ENCODE measurements around the gene RNASEH2A. TPM values are rescaled to one million over a fixed set of nuclear protein-coding genes. Genes with fewer than 3 reads are reported as not detected.

Gene RNASEH2A
- total RNA-seq, 4 donors from 2014 or later = 3.6 to 7.5 (median 5.1) TPM

- no peak for TF ChIP-seq CTCF (IDR thresholded peaks at IDR 0.05; ENCODE audit: low read depth)
These were observed 34.0 kb downstream of the RNASEH2A start for GRCh38 chr19:12840091-12841079.

GRCh38 chr19:12841094-12841493 lies 34.7 kb downstream of the RNASEH2A start:
- no peak for TF ChIP-seq CTCF (IDR thresholded peaks at IDR 0.05; ENCODE audit: low read depth)

- TF ChIP-seq CTCF (IDR thresholded peaks at IDR 0.05; ENCODE audit: low read depth) = no peak
These were observed 36.1 kb downstream of the RNASEH2A start for GRCh38 chr19:12842511-12842910.

- TF ChIP-seq CTCF (IDR thresholded peaks at IDR 0.05; ENCODE audit: low read depth) = no peak
These were observed 36.9 kb downstream of the RNASEH2A start for GRCh38 chr19:12843328-12843727.

GRCh38 chr19:12843999-12844732 lies 37.8 kb downstream of the RNASEH2A start:
- no peak for TF ChIP-seq CTCF (IDR thresholded peaks at IDR 0.05; ENCODE audit: low read depth)

GRCh38 chr19:12847159-12848139 lies 41.1 kb downstream of the RNASEH2A start:
- no peak for TF ChIP-seq CTCF (IDR thresholded peaks at IDR 0.05; ENCODE audit: low read depth)
